ENCODE results near the gene CCDC136.

The CCDC136 gene

GRCh38 chr7:128871050-128871449 is 79.3 kb downstream of the CCDC136 start:
- no peak for ATAC-seq
- no peak for TF ChIP-seq CREB5 (CRISPR knock-in tag; IDR thresholded peaks at IDR 0.05; ENCODE audit: low read depth)
- no peak for TF ChIP-seq ESRRG (CRISPR knock-in tag; IDR thresholded peaks at IDR 0.05)
- no peak for TF ChIP-seq ZC3H10 (CRISPR knock-in tag; IDR thresholded peaks at IDR 0.05)
- TF ChIP-seq OSR1 (CRISPR knock-in tag; IDR thresholded peaks at IDR 0.05), result no peak
- no peak for TF ChIP-seq BACH2 (CRISPR knock-in tag; IDR thresholded peaks at IDR 0.05; ENCODE audit: borderline replicate concordance)
- no peak for TF ChIP-seq PPARA (CRISPR knock-in tag; IDR thresholded peaks at IDR 0.05; ENCODE audit: borderline replicate concordance)
- no peak for TF ChIP-seq TOX (CRISPR knock-in tag; IDR thresholded peaks at IDR 0.05; ENCODE audit: borderline replicate concordance)
- TF ChIP-seq ZNF70 (CRISPR knock-in tag; IDR thresholded peaks at IDR 0.05), result no peak
- no peak for TF ChIP-seq ZNF565 (CRISPR knock-in tag; conservative IDR thresholded peaks at IDR 0.05; ENCODE audit: low read depth)
- no peak for TF ChIP-seq GLIS3 (CRISPR knock-in tag; IDR thresholded peaks at IDR 0.05)

Measured in SK-N-SH treated with all-trans-retinoic acid at 6 μM for 48 hours (cell line).